G401 (cell line): ENCODE results near the gene SCML1. TPM values are rescaled to one million over a fixed set of nuclear protein-coding genes. Genes with fewer than 3 reads are reported as not detected.

Experiments
- DNase-seq: peaks from one replicate; pipeline ENCODE4 v3.0.0-alpha.2; 2015; ENCODE audit warnings: low spot score
- in situ Hi-C: cut with HindIII; loops from 2 replicates; pipeline ENCODE4 v1.10.0; 2016; ENCODE audit warnings: low sequenced_read_pairs, mixed read lengths
- total RNA-seq: library from RNA; depleted of rRNA; stranded (reverse); fragments of >200 nt; shearing (Covaris generic); gene quantifications from 2 replicates; pipeline ENCODE4 v1.2.3, GENCODE V29; 2014

Gene SCML1
- total RNA-seq, 1 experiment from 2014 or later = 0.03 TPM

DNA sequence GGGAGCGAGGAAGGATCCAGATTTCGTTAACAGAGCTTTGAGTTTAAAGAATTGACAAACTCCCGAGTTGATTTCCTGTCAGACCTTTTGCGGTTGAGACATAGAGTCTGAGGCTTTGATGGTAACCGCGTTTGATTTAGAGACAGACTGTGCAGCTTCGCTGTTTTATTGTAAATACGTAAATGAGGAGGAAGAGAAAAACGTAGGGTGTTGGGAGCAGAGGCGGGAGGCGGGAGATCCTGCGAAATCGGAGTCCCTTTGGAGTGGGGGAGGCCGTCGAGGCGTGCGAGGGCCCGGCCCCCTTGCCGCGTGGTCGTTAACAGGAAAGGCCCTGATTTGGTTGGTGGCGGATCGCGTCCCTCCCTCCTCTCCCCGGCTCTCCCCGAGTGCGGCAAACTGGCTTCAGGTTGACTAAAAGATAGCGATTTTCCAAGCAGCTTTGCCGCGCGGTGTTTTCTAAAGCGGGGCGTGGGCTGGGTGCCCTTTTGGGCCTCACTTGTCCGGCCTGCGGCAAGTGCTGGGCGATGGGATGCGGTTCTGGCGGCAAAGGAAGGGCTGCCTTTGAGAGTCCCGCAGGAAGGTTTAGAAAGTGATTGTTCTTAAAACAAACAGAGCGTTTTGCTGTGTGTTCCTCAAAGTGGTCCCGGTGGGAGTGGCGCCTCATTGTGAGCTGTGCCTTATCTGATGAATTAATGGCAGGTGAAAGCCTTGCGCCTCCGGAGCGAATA, 857 bp downstream of the SCML1 start:
- in situ Hi-C loops = no loop called here
- DNase-seq = peak; percentile 20

GRCh38 chrX:17738737-17739535, 1.6 kb downstream of the SCML1 start:
- no peak for DNase-seq
- in situ Hi-C loops = no loop called here

DNA sequence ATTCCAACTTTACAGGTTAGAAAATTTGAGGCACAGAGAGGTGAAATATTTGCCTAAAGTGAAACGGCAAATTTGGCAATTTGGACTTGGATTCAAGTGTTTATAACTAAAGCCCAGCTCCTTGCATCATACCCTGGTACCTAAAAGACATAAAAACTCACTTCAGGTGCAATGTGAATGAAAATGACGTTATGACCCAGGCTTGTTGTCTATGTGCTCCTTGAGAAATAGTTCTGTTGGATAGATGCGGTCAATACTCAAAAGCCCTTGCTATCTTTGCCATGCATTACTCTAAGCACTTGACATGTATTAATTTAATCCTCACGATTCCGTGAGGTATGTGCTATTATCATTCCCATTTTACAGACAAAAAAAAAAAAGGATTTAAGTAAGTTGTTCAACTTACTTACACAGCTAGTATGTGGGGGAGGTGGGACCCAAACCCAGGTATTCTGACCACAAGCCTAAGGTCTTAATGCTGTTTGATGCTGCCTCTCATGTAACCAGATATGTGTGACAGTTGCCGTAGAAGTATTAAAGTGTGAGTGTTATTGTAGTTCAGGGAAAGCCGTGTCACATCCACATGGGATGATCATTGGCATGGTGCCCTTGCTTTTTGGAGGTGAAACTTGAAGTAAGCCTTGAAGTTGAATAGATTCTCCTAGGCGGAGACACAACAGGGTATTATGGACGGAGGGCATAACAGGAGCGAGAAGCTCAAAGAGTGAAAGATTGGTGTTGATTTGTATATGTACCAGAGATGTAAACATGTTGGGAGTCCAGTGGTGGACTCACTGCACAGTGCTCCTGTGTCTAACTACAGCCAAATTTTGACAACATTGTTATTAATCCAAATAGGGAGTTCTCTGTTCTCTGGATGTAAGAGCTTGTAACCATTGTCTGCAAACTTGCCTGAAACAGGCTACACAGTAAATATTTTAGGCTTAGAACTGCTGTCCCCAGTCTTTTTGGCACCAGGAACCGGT, 3.1 kb downstream of the SCML1 start:
- in situ Hi-C loops = no loop called here
- DNase-seq = no peak

DNA sequence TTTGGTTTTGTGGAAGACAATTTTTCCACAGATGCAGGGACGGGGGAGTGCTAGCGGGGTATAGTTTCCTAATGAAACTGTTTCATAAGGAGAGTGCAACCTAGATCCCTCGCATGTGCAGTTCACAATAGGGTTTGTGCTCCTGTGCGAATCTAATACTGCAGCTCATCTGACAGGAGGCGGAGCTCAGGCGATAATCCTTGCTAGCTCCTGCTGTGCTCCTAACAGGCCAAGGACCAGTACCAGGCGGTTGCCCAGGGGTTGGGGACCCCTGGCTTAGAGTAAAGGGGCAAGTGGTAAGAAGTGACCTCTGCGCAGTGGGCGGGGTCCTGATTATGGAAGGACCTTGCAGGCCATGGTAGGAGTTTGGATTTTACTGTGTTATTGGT, 3.8 kb downstream of the SCML1 start:
- in situ Hi-C loops = no loop called here
- DNase-seq = no peak

GRCh38 chrX:17743913-17744312, 6.6 kb downstream of the SCML1 start:
- no peak for DNase-seq
- in situ Hi-C loops = no loop called here

- in situ Hi-C loops = no loop called here
- peak; percentile 8 for DNase-seq
Measured at GRCh38 chrX:17744896-17745523, 7.7 kb downstream of the SCML1 start.

- no peak for DNase-seq
- in situ Hi-C loops = no loop called here
Measured at GRCh38 chrX:17747692-17748091, 10.4 kb downstream of the SCML1 start.

GRCh38 chrX:17748684-17749083, 11.4 kb downstream of the SCML1 start:
- no peak for DNase-seq
- in situ Hi-C loops = no loop called here

DNA sequence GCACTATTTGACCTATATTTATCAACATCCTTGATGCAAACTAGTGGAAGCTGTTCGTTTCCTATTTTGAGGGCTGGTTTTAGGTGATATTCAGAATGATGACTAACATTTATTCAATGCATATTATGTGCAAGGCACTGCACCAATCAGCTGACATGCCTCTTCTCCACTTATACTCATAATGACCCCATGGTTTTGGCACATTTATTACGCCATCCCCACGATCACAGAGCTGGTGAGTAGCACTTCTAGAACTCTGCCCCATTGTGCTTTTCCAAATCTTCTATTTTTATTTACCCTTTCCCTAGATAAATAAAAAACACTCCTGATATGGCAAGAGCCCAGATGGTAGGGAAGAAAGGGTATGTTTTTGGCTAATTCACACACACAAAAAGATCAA, 13.1 kb downstream of the SCML1 start:
- no peak for DNase-seq
- in situ Hi-C loops = no loop called here

- no peak for DNase-seq
- in situ Hi-C loops = no loop called here
Measured at GRCh38 chrX:17758382-17758781, 21.1 kb downstream of the SCML1 start.

- no peak for DNase-seq
- in situ Hi-C loops = no loop called here
Measured at GRCh38 chrX:17759990-17760389, 22.7 kb downstream of the SCML1 start.

DNA sequence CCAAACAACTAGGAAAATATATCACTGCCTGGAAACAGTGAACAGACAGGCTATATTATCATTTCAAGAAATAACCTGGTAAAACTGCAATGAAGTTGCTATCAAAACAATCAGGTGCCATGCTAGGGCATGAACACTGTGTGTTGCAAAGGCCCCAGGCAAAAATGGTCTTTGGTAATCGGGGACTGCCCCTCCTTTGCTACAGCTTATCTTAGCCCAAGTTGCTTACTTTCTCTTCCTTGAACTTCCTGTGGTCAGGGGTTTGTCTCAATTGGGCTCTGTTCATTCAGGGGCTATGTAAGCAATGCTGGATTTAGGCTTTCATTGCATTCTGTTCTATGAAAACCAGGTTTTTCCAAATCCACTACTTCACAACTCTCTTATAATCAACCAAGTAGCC, 30.4 kb downstream of the SCML1 start:
- in situ Hi-C loops = no loop called here
- no peak for DNase-seq

GRCh38 chrX:17768997-17769396, 31.7 kb downstream of the SCML1 start:
- no peak for DNase-seq
- in situ Hi-C loops = no loop called here

DNA sequence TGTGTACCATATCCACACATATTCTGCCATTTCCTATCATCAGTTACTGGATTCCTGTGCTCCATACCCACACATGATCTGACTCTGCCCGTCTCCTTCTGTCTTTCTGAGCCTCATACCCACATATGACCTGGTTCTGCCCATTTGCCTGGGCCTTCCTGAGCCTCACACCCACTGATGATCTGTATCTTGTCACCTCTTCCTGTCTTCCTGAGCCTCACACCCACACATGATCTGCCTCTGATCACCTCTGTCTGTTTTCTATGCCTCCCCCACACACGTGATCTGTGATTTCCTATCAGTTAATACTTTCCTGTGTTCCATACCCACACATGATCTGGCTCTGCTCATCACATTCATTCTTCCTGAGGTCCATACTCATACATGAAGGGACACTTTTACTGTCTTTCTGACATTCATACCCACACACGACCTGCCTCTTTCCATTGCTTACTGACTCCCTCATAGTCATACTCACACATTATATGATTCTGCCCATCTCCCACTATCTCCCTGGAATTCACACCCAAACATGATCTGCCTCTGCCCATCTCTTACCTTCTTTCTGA, 32.5 kb downstream of the SCML1 start:
- DNase-seq = no peak
- in situ Hi-C loops = no loop called here

DNA sequence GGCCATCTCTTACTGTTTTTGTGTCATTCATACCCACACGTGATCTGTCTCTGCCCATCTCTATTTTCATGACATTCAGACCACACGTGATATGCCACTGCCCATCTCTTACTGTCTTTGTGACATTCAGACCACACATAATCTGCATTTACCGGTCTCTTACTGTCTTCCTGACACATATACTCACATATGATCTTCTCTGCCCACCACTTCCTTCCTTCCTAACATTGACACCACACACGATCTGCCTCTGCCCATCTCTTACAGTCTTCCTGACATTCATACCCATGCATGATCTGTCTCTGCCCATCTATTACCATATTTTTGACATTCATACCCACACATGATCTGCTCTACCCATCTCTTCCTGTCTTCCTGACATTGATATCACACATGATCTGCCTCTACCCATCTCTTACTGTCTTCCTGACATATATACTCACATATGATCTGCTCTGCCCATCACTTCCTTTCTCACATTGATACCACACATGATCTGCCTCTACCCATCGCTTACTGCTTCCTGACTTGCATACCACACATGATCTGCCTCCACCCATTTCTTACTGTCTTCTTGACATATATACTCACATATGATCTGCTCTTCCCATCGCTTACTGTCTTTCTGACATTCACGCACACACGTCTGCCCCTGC, 36.1 kb downstream of the SCML1 start:
- in situ Hi-C loops = no loop called here
- DNase-seq = no peak

- in situ Hi-C loops = no loop called here
- no peak for DNase-seq
Measured at GRCh38 chrX:17774053-17774452, 36.8 kb downstream of the SCML1 start.

- in situ Hi-C loops = no loop called here
- no peak for DNase-seq
Measured at GRCh38 chrX:17778997-17779396, 41.7 kb downstream of the SCML1 start.

DNA sequence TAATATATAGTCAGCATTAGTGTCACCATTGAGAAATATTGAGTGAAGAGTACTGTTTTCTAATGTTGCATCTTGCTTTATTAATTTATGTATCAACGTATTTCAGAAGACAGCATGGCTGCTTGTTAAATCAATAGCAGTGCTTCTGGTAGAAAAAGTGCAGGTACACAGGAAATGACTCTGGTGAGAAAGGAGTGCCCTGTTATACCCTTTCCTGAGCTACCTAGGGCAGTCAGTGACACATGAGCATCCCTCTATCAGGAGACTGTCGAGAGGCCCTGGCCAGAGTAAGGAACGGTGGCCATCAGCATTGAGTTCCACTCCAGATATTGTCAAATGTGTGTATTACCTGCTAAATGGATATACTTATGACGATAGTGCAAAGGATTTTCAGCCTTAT, 42.1 kb downstream of the SCML1 start:
- in situ Hi-C loops = no loop called here

More for the DNA sequence above, 42.1 kb downstream of the SCML1 start:
- no peak for DNase-seq
